PC-3 (cell line): ENCODE measurements around the gene SELPLG. TPM values are rescaled to one million over a fixed set of nuclear protein-coding genes. Genes with fewer than 3 reads are reported as not detected.

Experiments used
- ATAC-seq: fragments of 200-7000 bp; cut with Tn5 transposase; 2 replicates; pipeline ENCODE4 v1.9.1; 2020; ENCODE audit warnings: mild to moderate bottlenecking, moderate library complexity
- BruUV-seq: library from RNA; stranded (reverse); fragments of 400-500 nt; replicated peaks from 2 replicates; lab custom pipeline; 2021; lab: Mats Ljungman, UMichigan
- CTCF ChIA-PET: fragments of 300-600 bp; sonication (Branson Sonifier 250); formaldehyde crosslinking; loops from one replicate; lab custom pipeline; 2022; ENCODE audit warnings: antibody characterized with exemption; lab: Charles Lee
- POLR2A ChIA-PET: fragments of 300-600 bp; sonication (Branson Sonifier 250); formaldehyde crosslinking; loops from one replicate; lab custom pipeline; 2022; ENCODE audit warnings: antibody characterized with exemption; ENCODE audit not compliant: unreplicated experiment; lab: Charles Lee
- DNase-seq: peaks from one replicate; pipeline ENCODE4 v3.0.0-alpha.2; 2015
- H2AFZ ChIP-seq: fragments of 300-600 bp; sonication (generic); 2 replicates; pipeline ENCODE4 v1.6.0; 2016; ENCODE audit warnings: antibody characterized with exemption, low read length
- H3F3A ChIP-seq: fragments of 300-600 bp; sonication (generic); one replicate; pipeline ENCODE4 v1.6.0; 2017; ENCODE audit warnings: antibody characterized with exemption, low read length, control low read depth, mild to moderate bottlenecking; ENCODE audit not compliant: unreplicated experiment
- H3K27ac ChIP-seq: fragments of 300-600 bp; sonication (generic); 2 replicates; pipeline ENCODE4 v1.5.1; 2016; ENCODE audit warnings: mild to moderate bottlenecking, low read length
- H3K27me3 ChIP-seq: fragments of 300-600 bp; sonication (generic); 2 replicates; pipeline ENCODE4 v1.6.1; 2016; ENCODE audit warnings: low read length, mixed read lengths
- H3K36me3 ChIP-seq: fragments of 300-600 bp; sonication (generic); 2 replicates; pipeline ENCODE4 v1.6.1; 2016; ENCODE audit warnings: low read depth, mixed run types, low read length, mixed read lengths
- H3K4me1 ChIP-seq: fragments of 300-600 bp; sonication (generic); 2 replicates; pipeline ENCODE4 v1.5.1; 2016; ENCODE audit warnings: low read length; ENCODE audit not compliant: insufficient read depth
- H3K4me2 ChIP-seq: fragments of 300-600 bp; sonication (generic); 2 replicates; pipeline ENCODE4 v1.6.0; 2016; ENCODE audit warnings: low read length
- H3K4me3 ChIP-seq: fragments of 300-600 bp; sonication (generic); 2 replicates; pipeline ENCODE4 v1.5.1; 2016; ENCODE audit warnings: mild to moderate bottlenecking, low read length, mixed read lengths
- H3K79me2 ChIP-seq: fragments of 300-600 bp; sonication (generic); 2 replicates; pipeline ENCODE4 v1.6.1; 2017; ENCODE audit warnings: low read length, mixed read lengths
- H3K9ac ChIP-seq: fragments of 300-600 bp; sonication (generic); 2 replicates; pipeline ENCODE4 v1.6.0; 2016; ENCODE audit warnings: mild to moderate bottlenecking, low read length
- H3K9me2 ChIP-seq: fragments of 300-600 bp; sonication (generic); replicated peaks from 2 replicates; pipeline ENCODE4 v1.6.1; 2016; ENCODE audit warnings: mixed run types, low read length, mixed read lengths
- H3K9me3 ChIP-seq: fragments of 300-600 bp; sonication (generic); 2 replicates; pipeline ENCODE4 v1.6.1; 2016; ENCODE audit warnings: low read length, mixed read lengths
- H4K20me1 ChIP-seq: fragments of 300-600 bp; sonication (generic); 2 replicates; pipeline ENCODE4 v1.6.1; 2016; ENCODE audit warnings: low read length, mixed read lengths
- CTCF ChIP-seq: fragments of 300-600 bp; sonication (generic); conservative IDR thresholded peaks from 2 replicates; pipeline ENCODE4 v1.5.1; 2017; ENCODE audit warnings: antibody characterized with exemption, low read depth, mild to moderate bottlenecking, low read length
- EZH2 ChIP-seq: fragments of 300-600 bp; sonication (generic); IDR thresholded peaks from one replicate; pipeline ENCODE4 v1.6.1; 2017; ENCODE audit warnings: antibody characterized with exemption, mild to moderate bottlenecking, low read length; ENCODE audit not compliant: unreplicated experiment
- EZH2phosphoT487 ChIP-seq: fragments of 300-600 bp; sonication (generic); IDR thresholded peaks from 2 replicates; pipeline ENCODE4 v1.6.1; 2018; ENCODE audit warnings: mild to moderate bottlenecking, antibody characterized with exemption, low read length, borderline replicate concordance
- intact Hi-C: fragments of 100-400 bp; cut with micrococcal nuclease; formaldehyde crosslinking; loops from 2 replicates; pipeline ENCODE4 v1.9.0; 2023
- total RNA-seq: library from RNA; depleted of rRNA; stranded (reverse); fragments of >200 nt; gene quantifications from 2 replicates; pipeline ENCODE4 v1.2.3, GENCODE V29; 2014

SELPLG gene
- total RNA-seq, 1 experiment from 2014 or later = 0.73 TPM

- BruUV-seq = no TSS peak
- Histone ChIP-seq H3K4me1 (peaks cover 20% of the 10 kb centered on the region), H3K9ac (no peak overlapping the region), H4K20me1 (no peaks in the 10 kb centered on the region), H3K9me3 (no peaks in the 10 kb centered on the region), H3K36me3 (no peaks in the 10 kb centered on the region), H3K4me3 (no peak overlapping the region), H3K9me2 (no peaks in the 10 kb centered on the region), H3F3A (no peaks in the 10 kb centered on the region), H3K27me3 (no peaks in the 10 kb centered on the region), H2AFZ (no peak overlapping the region), H3K27ac (no peak overlapping the region), H3K4me2 (no peak overlapping the region), H3K79me2 (no peaks in the 10 kb centered on the region)
- ChIA-PET CTCF (no interaction called here), POLR2A (no interaction called here)
- TF ChIP-seq EZH2 (no peak), EZH2phosphoT487 (no peak), CTCF (no peak)
- intact Hi-C loops = loop anchor here (10.0 kb wide), 1 partner anchor 699 kb away; no protein-coding TSS in a partner anchor
- DNase-seq = no peak
- no peak for ATAC-seq
Measured at GRCh38 chr12:108613548-108613947, 20.1 kb downstream of the SELPLG start.

GRCh38 chr12:108612788-108613282 lies 20.9 kb downstream of the SELPLG start:
- BruUV-seq = no TSS peak
- Histone ChIP-seq H3K9me3 (no peaks in the 10 kb centered on the region), H3K79me2 (no peaks in the 10 kb centered on the region), H3K36me3 (no peaks in the 10 kb centered on the region), H3K9ac (no peak overlapping the region), H3K4me1 (peaks cover 16% of the 10 kb centered on the region), H3F3A (no peaks in the 10 kb centered on the region), H2AFZ (no peak overlapping the region), H4K20me1 (no peaks in the 10 kb centered on the region), H3K27me3 (no peaks in the 10 kb centered on the region), H3K9me2 (no peaks in the 10 kb centered on the region), H3K27ac (0 out of 2 replicates have a peak overlapping the region, but pooled peaks have one; percentile 31), H3K4me2 (no peak overlapping the region), H3K4me3 (no peak overlapping the region)
- ChIA-PET POLR2A (no interaction called here), CTCF (no interaction called here)
- intact Hi-C loops = loop anchor here (10.0 kb wide), 1 partner anchor 698 kb away; no protein-coding TSS in a partner anchor
- peak; percentile 6; the same call in 1 of the 2 replicates for ATAC-seq
- TF ChIP-seq EZH2phosphoT487 (no peak), EZH2 (no peak), CTCF (no peak)
- DNase-seq = no peak

- peak overlapping the region; percentile 12; the same call in 1 of the 2 replicates for H2AFZ ChIP-seq
- H3K4me1 ChIP-seq = peaks cover 16% of the 10 kb centered on the region
- no peaks in the 10 kb centered on the region for H3F3A ChIP-seq
- no peaks in the 10 kb centered on the region for H3K9me2 ChIP-seq
- POLR2A ChIA-PET = no interaction called here
- H3K27ac ChIP-seq = peak overlapping the region; percentile 31; the same call in 1 of the 2 replicates
- H3K9ac ChIP-seq = no peak overlapping the region
- no peaks in the 10 kb centered on the region for H3K27me3 ChIP-seq
- H3K4me2 ChIP-seq = peak overlapping the region; percentile 21; the same call in 1 of the 2 replicates
- TF ChIP-seq EZH2phosphoT487 = no peak
- TF ChIP-seq EZH2 = no peak
- TF ChIP-seq CTCF = peak; percentile 66
- H3K79me2 ChIP-seq = no peaks in the 10 kb centered on the region
- no peaks in the 10 kb centered on the region for H4K20me1 ChIP-seq
- intact Hi-C loops = loop anchor here (10.0 kb wide), 1 partner anchor 697 kb away; no protein-coding TSS in a partner anchor
- H3K36me3 ChIP-seq = no peaks in the 10 kb centered on the region
- DNase-seq = peak; percentile 88
- no peaks in the 10 kb centered on the region for H3K9me3 ChIP-seq
- peak; percentile 90 for ATAC-seq
- CTCF ChIA-PET = no interaction called here
- no peak overlapping the region for H3K4me3 ChIP-seq
- no TSS peak for BruUV-seq
Measured at GRCh38 chr12:108611884-108612415, 21.7 kb downstream of the SELPLG start.
